Ectodermal cell (in vitro differentiated cells): ENCODE measurements around the gene RADIL.

Experiments used
- H3K27ac ChIP-seq: 2 replicates; pipeline ENCODE4 v1.7.0; 2013; ENCODE audit warnings: mild to moderate bottlenecking, low read depth, low read length; ENCODE audit not compliant: insufficient read depth, poor library complexity, severe bottlenecking
- H3K27me3 ChIP-seq: 2 replicates; pipeline ENCODE4 v1.7.0; 2013; ENCODE audit warnings: mild to moderate bottlenecking, low read length; ENCODE audit not compliant: insufficient read depth, control insufficient read depth, poor library complexity, severe bottlenecking
- H3K36me3 ChIP-seq: one replicate; pipeline ENCODE4 v1.7.0; 2013; ENCODE audit warnings: low read length; ENCODE audit not compliant: control insufficient read depth, insufficient read depth
- H3K4me1 ChIP-seq: one replicate; pipeline ENCODE4 v1.7.0; 2013; ENCODE audit warnings: low read length; ENCODE audit not compliant: control insufficient read depth, insufficient read depth
- H3K4me3 ChIP-seq: 2 replicates; pipeline ENCODE4 v1.7.0; 2013; ENCODE audit warnings: low read depth, low read length, control low read depth; ENCODE audit not compliant: insufficient read depth
- H3K9me3 ChIP-seq: 2 replicates; pipeline ENCODE4 v1.7.0; 2013; ENCODE audit warnings: mild to moderate bottlenecking, low read length, moderate library complexity; ENCODE audit not compliant: control insufficient read depth
- WGBS, 2 experiments: methylation state at CpG; one replicate each; pipeline ENCODE4 v1.1.7; 2013; ENCODE audit warnings: missing lambda C conversion rate in 2 of 2; 5-methylcytosine and 5-hydroxymethylcytosine counted together

RADIL gene

DNA sequence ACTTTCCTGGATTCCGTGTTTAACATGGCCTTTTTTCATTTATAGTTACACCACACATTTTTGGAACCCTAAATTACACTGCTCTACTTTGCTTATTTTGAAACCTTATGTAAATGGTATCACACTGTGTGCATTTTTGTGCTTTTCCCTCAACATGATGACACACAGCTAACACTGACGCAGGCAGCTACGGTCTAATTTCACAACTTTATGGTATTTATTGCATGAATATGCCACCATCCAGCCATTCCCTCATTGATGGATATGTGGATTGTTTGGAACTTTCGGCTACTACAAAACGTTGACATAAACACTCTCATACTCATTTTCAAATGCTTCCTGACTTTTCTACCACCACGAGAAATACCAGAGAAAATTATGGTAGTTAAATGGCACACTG is 28.6 kb downstream of the RADIL start:
- Histone ChIP-seq H3K27ac (no peak overlapping the region), H3K9me3 (no peaks in the 10 kb centered on the region), H3K4me1 (no peaks in the 10 kb centered on the region), H3K36me3 (no peaks in the 10 kb centered on the region), H3K27me3 (peaks cover 11% of the 10 kb centered on the region), H3K4me3 (no peak overlapping the region)
- WGBS, 2 experiments = 79 to 91% methylated on average over 4 to 6 of the region's 6 CpGs

GRCh38 chr7:4851459-4852422 is 31.8 kb downstream of the RADIL start:
- Histone ChIP-seq H3K27me3 (no peaks in the 10 kb centered on the region), H3K36me3 (no peaks in the 10 kb centered on the region), H3K9me3 (no peaks in the 10 kb centered on the region), H3K27ac (no peak overlapping the region), H3K4me1 (peaks cover 8% of the 10 kb centered on the region), H3K4me3 (no peak overlapping the region)
- WGBS, 2 experiments = 92 to 94% methylated on average over 6 of the region's 6 CpGs

DNA sequence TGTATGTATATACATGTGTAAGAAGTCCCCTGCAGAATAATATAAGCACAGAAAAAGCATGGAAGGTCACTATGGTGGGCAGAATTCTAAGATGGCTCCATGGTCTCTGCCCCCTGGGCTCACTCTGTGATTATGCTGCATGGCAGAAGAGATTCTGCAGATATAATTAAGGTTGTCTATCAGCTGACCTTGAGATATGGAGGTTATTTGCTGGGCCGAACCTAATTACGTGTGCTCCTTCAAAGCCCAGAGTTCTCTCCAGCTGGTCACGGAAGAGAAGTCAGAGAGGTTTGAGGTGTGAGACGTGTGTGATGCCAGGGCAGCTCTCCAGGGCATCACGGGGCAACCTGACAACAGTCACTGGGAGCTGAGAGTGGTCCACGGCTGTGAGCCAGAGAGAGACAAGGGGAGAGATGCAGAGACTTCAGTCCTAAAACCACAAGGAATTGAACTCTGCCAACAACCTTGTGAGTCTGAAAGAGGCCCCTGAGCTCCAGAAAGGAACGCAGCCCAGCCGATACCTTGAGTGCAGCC is 33.2 kb downstream of the RADIL start:
- 93 to 97% methylated on average over 8 of the region's 8 CpGs for WGBS, 2 experiments
- no peaks in the 10 kb centered on the region for H3K27me3 ChIP-seq
- H3K27ac ChIP-seq = no peak overlapping the region
- peaks cover 8% of the 10 kb centered on the region for H3K4me1 ChIP-seq
- H3K4me3 ChIP-seq = no peak overlapping the region
- no peaks in the 10 kb centered on the region for H3K36me3 ChIP-seq
- no peaks in the 10 kb centered on the region for H3K9me3 ChIP-seq

DNA sequence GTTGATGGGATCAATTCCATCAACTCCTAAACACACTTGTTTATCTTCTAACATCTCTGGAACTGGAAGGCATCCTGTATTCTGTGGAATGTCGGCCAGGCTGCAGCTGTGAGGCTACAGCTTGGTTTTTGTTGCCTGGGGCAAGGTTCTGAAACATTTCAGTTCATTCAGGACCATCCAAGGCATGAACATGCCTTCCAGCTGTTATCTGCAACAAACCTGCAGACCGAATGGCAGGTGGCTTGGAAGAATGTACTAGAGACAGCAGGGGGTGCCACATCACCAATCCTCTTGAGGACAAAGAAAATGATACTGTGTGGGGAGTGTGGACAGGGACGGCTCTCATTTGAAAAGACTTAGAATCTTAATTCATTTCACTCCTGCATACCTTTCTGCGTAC is 34.1 kb downstream of the RADIL start:
- Histone ChIP-seq H3K27me3 (no peaks in the 10 kb centered on the region), H3K36me3 (no peaks in the 10 kb centered on the region), H3K4me3 (no peak overlapping the region), H3K27ac (no peak overlapping the region), H3K4me1 (peaks cover 8% of the 10 kb centered on the region), H3K9me3 (no peaks in the 10 kb centered on the region)
- 25 to 62% methylated on average over 3 to 4 of the region's 4 CpGs for WGBS, 2 experiments

GRCh38 chr7:4845740-4846142 is 37.8 kb downstream of the RADIL start:
- Histone ChIP-seq H3K36me3 (no peaks in the 10 kb centered on the region), H3K4me1 (peaks cover 8% of the 10 kb centered on the region), H3K9me3 (no peaks in the 10 kb centered on the region), H3K4me3 (no peak overlapping the region), H3K27ac (no peak overlapping the region), H3K27me3 (no peaks in the 10 kb centered on the region)
- WGBS, 2 experiments = 73 to 80% methylated on average over 18 of the region's 18 CpGs

DNA sequence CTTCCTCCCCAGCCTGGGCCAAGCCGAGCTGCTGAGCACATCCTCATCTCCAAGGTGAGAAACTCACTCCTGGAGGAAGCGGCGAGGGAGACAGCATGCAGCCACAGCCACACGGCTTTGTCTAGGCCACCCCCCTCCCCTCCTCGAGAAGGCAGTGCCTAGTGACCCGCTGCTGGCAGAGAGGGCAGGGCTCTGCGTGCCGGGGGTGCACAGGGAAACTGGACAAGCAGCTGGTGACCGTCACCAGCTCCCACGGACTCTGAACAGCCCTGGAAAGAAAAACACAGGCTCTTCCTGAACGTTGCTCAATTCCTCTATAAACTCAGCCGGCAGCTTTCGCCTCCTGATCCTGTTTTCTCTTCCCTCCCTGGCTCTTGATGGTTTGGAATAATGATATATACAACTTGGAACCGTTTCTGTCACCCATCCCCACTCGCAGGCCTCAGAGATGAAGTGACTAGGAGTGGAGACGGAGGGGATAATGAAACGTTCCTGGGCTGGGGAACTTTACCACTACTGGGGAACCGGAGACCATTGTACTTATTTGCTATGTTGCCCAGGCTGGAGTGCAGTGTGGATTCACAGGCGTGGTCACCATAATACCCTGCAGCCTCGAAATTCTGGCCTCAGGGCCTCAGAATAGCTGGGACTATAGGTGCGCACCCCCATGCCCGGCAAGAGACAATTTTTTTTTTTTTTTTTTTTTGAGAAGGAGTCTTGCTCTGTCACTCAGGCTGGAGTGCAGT is 41.0 kb downstream of the RADIL start:
- H3K27me3 ChIP-seq = no peaks in the 10 kb centered on the region
- no peak overlapping the region for H3K27ac ChIP-seq
- H3K4me1 ChIP-seq = peaks cover 13% of the 10 kb centered on the region

DNA sequence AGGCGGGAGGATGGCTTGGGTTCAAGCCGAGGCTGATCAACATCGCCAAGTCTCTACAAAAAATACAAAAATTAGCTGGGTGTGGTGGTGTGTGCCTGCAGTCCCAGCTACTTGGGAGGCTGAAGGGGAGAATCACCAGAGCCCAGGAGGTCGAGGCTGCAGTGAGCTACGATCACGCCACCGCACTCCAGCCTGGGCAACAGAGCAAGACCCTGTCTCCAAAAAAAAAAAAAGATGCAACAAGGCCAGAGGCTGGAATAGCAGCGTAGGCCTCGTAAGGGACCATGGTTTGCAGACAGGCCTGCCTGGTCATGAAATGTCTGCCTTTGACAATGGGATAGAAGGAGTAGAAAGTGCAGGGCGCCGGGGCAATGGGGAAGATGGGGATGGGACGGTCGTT is 41.7 kb downstream of the RADIL start:
- Histone ChIP-seq H3K4me1 (peaks cover 19% of the 10 kb centered on the region), H3K36me3 (no peaks in the 10 kb centered on the region), H3K27me3 (no peaks in the 10 kb centered on the region), H3K4me3 (no peak overlapping the region), H3K27ac (no peak overlapping the region), H3K9me3 (no peaks in the 10 kb centered on the region)
- 92 to 95% methylated on average over 13 of the region's 13 CpGs for WGBS, 2 experiments

More for the DNA sequence above, 41.0 kb downstream of the RADIL start:
- Histone ChIP-seq H3K4me3 (no peak overlapping the region), H3K9me3 (no peaks in the 10 kb centered on the region), H3K36me3 (no peaks in the 10 kb centered on the region)
- 84 to 90% methylated on average over 22 of the region's 22 CpGs for WGBS, 2 experiments

- Histone ChIP-seq H3K4me1 (peaks cover 19% of the 10 kb centered on the region), H3K4me3 (no peak overlapping the region), H3K36me3 (no peaks in the 10 kb centered on the region), H3K9me3 (no peaks in the 10 kb centered on the region), H3K27ac (no peak overlapping the region), H3K27me3 (no peaks in the 10 kb centered on the region)
- 92 to 93% methylated on average over 17 of the region's 17 CpGs for WGBS, 2 experiments
These were observed 42.3 kb downstream of the RADIL start for GRCh38 chr7:4841007-4841784.

GRCh38 chr7:4840079-4840501 is 43.4 kb downstream of the RADIL start:
- Histone ChIP-seq H3K27ac (no peak overlapping the region), H3K36me3 (no peaks in the 10 kb centered on the region), H3K9me3 (no peaks in the 10 kb centered on the region), H3K4me1 (peaks cover 19% of the 10 kb centered on the region), H3K4me3 (no peak overlapping the region), H3K27me3 (no peaks in the 10 kb centered on the region)
- WGBS, 2 experiments = 93 to 95% methylated on average over 16 of the region's 16 CpGs
